ENCODE measurements around the gene CDC42EP1.

CDC42EP1 gene

GRCh38 chr22:37566903-37567798 is 6.9 kb downstream of the CDC42EP1 start:
- peaks cover 15% of the 10 kb centered on the region for H3K4me1 ChIP-seq (ENCODE audit: insufficient read depth, low read length, poor library complexity, severe bottlenecking)
- no peaks in the 10 kb centered on the region for H3F3A ChIP-seq (ENCODE audit: low read depth)
- H3K4me2 ChIP-seq (ENCODE audit: low read depth, low read length, poor library complexity, severe bottlenecking), result peak overlapping the region; percentile 50
- no peaks in the 10 kb centered on the region for H3K79me2 ChIP-seq (ENCODE audit: insufficient read depth, low read length)
- H3K9ac ChIP-seq (ENCODE audit: low read depth, low read length, poor library complexity, severe bottlenecking), result no peak overlapping the region
- peak overlapping the region; percentile 36 for H3K4me3 ChIP-seq (ENCODE audit: low read length, poor library complexity, severe bottlenecking)
- TF ChIP-seq EZH2phosphoT487 (IDR thresholded peaks at IDR 0.05; ENCODE audit: borderline replicate concordance) (peak; percentile 89), CTCF (conservative IDR thresholded peaks at IDR 0.05; ENCODE audit: low read length) (peak; percentile 99)
- H3K9me2 ChIP-seq (replicated peaks; ENCODE audit: low read depth, low read length), result no peaks in the 10 kb centered on the region
- H4K20me1 ChIP-seq (ENCODE audit: insufficient read depth, low read length, poor library complexity, severe bottlenecking), result peaks cover 3% of the 10 kb centered on the region
- no peak overlapping the region for H2AFZ ChIP-seq (ENCODE audit: low read length)
- H3K27me3 ChIP-seq (ENCODE audit: insufficient read depth, low read length, poor library complexity, severe bottlenecking), result peaks cover 65% of the 10 kb centered on the region
- H3K36me3 ChIP-seq (ENCODE audit: insufficient read depth, low read length), result no peaks in the 10 kb centered on the region
- H3K9me3 ChIP-seq (ENCODE audit: insufficient read depth, low read depth, low read length), result no peaks in the 10 kb centered on the region

DNA sequence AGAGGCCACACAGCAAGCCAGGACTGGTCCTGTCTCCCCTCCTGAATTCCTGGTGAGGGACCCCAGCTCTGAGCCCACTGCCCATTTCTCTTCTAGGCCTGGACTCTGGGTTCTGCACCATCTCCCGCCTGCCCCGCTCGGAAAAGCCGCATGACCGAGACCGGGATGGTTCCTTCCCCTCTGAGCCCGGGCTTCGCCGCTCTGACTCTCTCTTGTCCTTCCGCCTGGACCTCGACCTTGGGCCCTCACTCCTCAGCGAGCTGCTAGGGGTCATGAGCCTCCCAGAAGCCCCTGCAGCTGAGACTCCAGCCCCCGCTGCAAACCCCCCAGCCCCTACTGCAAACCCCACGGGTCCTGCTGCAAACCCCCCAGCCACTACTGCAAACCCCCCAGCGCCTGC is 7.7 kb downstream of the CDC42EP1 start:
- Histone ChIP-seq H3K4me1 (ENCODE audit: insufficient read depth, low read length, poor library complexity, severe bottlenecking) (peaks cover 15% of the 10 kb centered on the region), H4K20me1 (ENCODE audit: insufficient read depth, low read length, poor library complexity, severe bottlenecking) (peaks cover 3% of the 10 kb centered on the region)

GRCh38 chr22:37568448-37569008 is 8.2 kb downstream of the CDC42EP1 start:
- Histone ChIP-seq H3K79me2 (ENCODE audit: insufficient read depth, low read length) (no peaks in the 10 kb centered on the region), H3K36me3 (ENCODE audit: insufficient read depth, low read length) (no peaks in the 10 kb centered on the region), H3K9ac (ENCODE audit: low read depth, low read length, poor library complexity, severe bottlenecking) (no peak overlapping the region), H3F3A (ENCODE audit: low read depth) (no peaks in the 10 kb centered on the region), H3K27me3 (ENCODE audit: insufficient read depth, low read length, poor library complexity, severe bottlenecking) (peaks cover 65% of the 10 kb centered on the region), H3K4me3 (ENCODE audit: low read length, poor library complexity, severe bottlenecking) (no peak overlapping the region), H3K9me3 (ENCODE audit: insufficient read depth, low read depth, low read length) (no peaks in the 10 kb centered on the region), H4K20me1 (ENCODE audit: insufficient read depth, low read length, poor library complexity, severe bottlenecking) (peaks cover 3% of the 10 kb centered on the region), H3K4me1 (ENCODE audit: insufficient read depth, low read length, poor library complexity, severe bottlenecking) (peaks cover 15% of the 10 kb centered on the region), H3K4me2 (ENCODE audit: low read depth, low read length, poor library complexity, severe bottlenecking) (no peak overlapping the region), H2AFZ (ENCODE audit: low read length) (no peak overlapping the region), H3K9me2 (replicated peaks; ENCODE audit: low read depth, low read length) (no peaks in the 10 kb centered on the region)
- TF ChIP-seq CTCF (conservative IDR thresholded peaks at IDR 0.05; ENCODE audit: low read length) (no peak), EZH2phosphoT487 (IDR thresholded peaks at IDR 0.05; ENCODE audit: borderline replicate concordance) (no peak)

More for the DNA sequence above, 7.7 kb downstream of the CDC42EP1 start:
- H3K9me3 ChIP-seq (ENCODE audit: insufficient read depth, low read depth, low read length), result no peaks in the 10 kb centered on the region
- no peak overlapping the region for H3K4me3 ChIP-seq (ENCODE audit: low read length, poor library complexity, severe bottlenecking)
- no peak overlapping the region for H2AFZ ChIP-seq (ENCODE audit: low read length)
- no peak for TF ChIP-seq CTCF (conservative IDR thresholded peaks at IDR 0.05; ENCODE audit: low read length)
- no peak for TF ChIP-seq EZH2phosphoT487 (IDR thresholded peaks at IDR 0.05; ENCODE audit: borderline replicate concordance)
- H3K9ac ChIP-seq (ENCODE audit: low read depth, low read length, poor library complexity, severe bottlenecking), result no peak overlapping the region
- H3K27me3 ChIP-seq (ENCODE audit: insufficient read depth, low read length, poor library complexity, severe bottlenecking), result peaks cover 65% of the 10 kb centered on the region
- no peaks in the 10 kb centered on the region for H3K79me2 ChIP-seq (ENCODE audit: insufficient read depth, low read length)
- no peak overlapping the region for H3K4me2 ChIP-seq (ENCODE audit: low read depth, low read length, poor library complexity, severe bottlenecking)
- no peaks in the 10 kb centered on the region for H3K9me2 ChIP-seq (replicated peaks; ENCODE audit: low read depth, low read length)
- H3F3A ChIP-seq (ENCODE audit: low read depth), result no peaks in the 10 kb centered on the region
- no peaks in the 10 kb centered on the region for H3K36me3 ChIP-seq (ENCODE audit: insufficient read depth, low read length)
